Calu3 (cell line): ENCODE data around the gene MAP1LC3A. TPM values are rescaled to one million over a fixed set of nuclear protein-coding genes. Genes with fewer than 3 reads are reported as not detected.
A peak's percentile ranks its signal among the peaks of the same experiment; 100 is the strongest.

Experiments used
- BruUV-seq: library from RNA; stranded (reverse); fragments of 400-500 nt; replicated peaks from 2 replicates; lab custom pipeline; 2021; lab: Mats Ljungman, UMichigan
- CTCF ChIA-PET: fragments of 300-600 bp; sonication (Branson Sonifier 250); formaldehyde crosslinking; loops from one replicate; lab custom pipeline; 2022; ENCODE audit warnings: antibody characterized with exemption; lab: Charles Lee
- DNase-seq: peaks from one replicate; pipeline ENCODE4 v3.0.0; 2022
- H3K27ac Mint-ChIP-seq: one replicate; pipeline ENCODE4 v1.8.0; 2022; ENCODE audit warnings: mixed read lengths; ENCODE audit not compliant: unreplicated experiment
- H3K27me3 Mint-ChIP-seq: one replicate; pipeline ENCODE4 v1.8.0; 2022; ENCODE audit warnings: mixed read lengths; ENCODE audit not compliant: unreplicated experiment
- H3K36me3 Mint-ChIP-seq: one replicate; pipeline ENCODE4 v1.8.0; 2022; ENCODE audit warnings: mild to moderate bottlenecking, moderate library complexity, mixed read lengths; ENCODE audit not compliant: insufficient read depth, unreplicated experiment
- H3K4me1 Mint-ChIP-seq: one replicate; pipeline ENCODE4 v1.8.0; 2022; ENCODE audit warnings: mild to moderate bottlenecking, low read depth, mixed read lengths; ENCODE audit not compliant: unreplicated experiment
- H3K4me3 Mint-ChIP-seq: one replicate; pipeline ENCODE4 v1.8.0; 2022; ENCODE audit warnings: mild to moderate bottlenecking, low read depth, moderate library complexity, mixed read lengths; ENCODE audit not compliant: unreplicated experiment
- H3K9me3 Mint-ChIP-seq: one replicate; pipeline ENCODE4 v1.8.0; 2022; ENCODE audit warnings: low read depth, mixed read lengths; ENCODE audit not compliant: unreplicated experiment
- CTCF ChIP-seq: fragments of 200-600 bp; IDR thresholded peaks from one replicate; pipeline ENCODE4 v1.8.0; 2022; ENCODE audit warnings: antibody characterized with exemption; ENCODE audit not compliant: unreplicated experiment
- intact Hi-C: fragments of 100-400 bp; cut with micrococcal nuclease; formaldehyde crosslinking; loops from one replicate; pipeline ENCODE4 v1.10.0; 2022; ENCODE audit not compliant: unreplicated experiment
- total RNA-seq: library from RNA; stranded (reverse); gene quantifications from 2 replicates; pipeline ENCODE4 v1.2.3, GENCODE V29; 2022

MAP1LC3A gene
- total RNA-seq, 1 experiment from 2014 or later = 0.78 TPM

GRCh38 chr20:34549929-34550305, 8.6 kb upstream of the MAP1LC3A start:
- intact Hi-C loops = no loop called here
- TF ChIP-seq CTCF = no peak
- no peaks in the 10 kb centered on the region for H3K27me3 Mint-ChIP-seq
- no TSS peak for BruUV-seq
- DNase-seq = no peak
- peaks cover 11% of the 10 kb centered on the region for H3K36me3 Mint-ChIP-seq
- CTCF ChIA-PET = interaction anchor here (0.9 kb wide), 1 partner anchor 216 kb away, joined by 9 read pairs; no protein-coding TSS in a partner anchor
- H3K4me1 Mint-ChIP-seq = peaks cover 9% of the 10 kb centered on the region
- H3K4me3 Mint-ChIP-seq = no peak overlapping the region
- no peak overlapping the region for H3K27ac Mint-ChIP-seq
- no peaks in the 10 kb centered on the region for H3K9me3 Mint-ChIP-seq

- no TSS peak for BruUV-seq
- H3K27ac Mint-ChIP-seq = no peak overlapping the region
- no peak for TF ChIP-seq CTCF
- H3K27me3 Mint-ChIP-seq = no peaks in the 10 kb centered on the region
- H3K9me3 Mint-ChIP-seq = no peaks in the 10 kb centered on the region
- H3K4me3 Mint-ChIP-seq = no peak overlapping the region
- H3K4me1 Mint-ChIP-seq = peaks cover 17% of the 10 kb centered on the region
- CTCF ChIA-PET = interaction anchor here (1.1 kb wide), 1 partner anchor 14 kb away, joined by 3 read pairs; no protein-coding TSS in a partner anchor
- peaks cover 7% of the 10 kb centered on the region for H3K36me3 Mint-ChIP-seq
- intact Hi-C loops = no loop called here
- DNase-seq = no peak
These were observed 5.9 kb upstream of the MAP1LC3A start for GRCh38 chr20:34552569-34552968.

GRCh38 chr20:34553366-34553867, 5.1 kb upstream of the MAP1LC3A start:
- Mint-ChIP-seq H3K36me3 (peaks cover 5% of the 10 kb centered on the region), H3K4me1 (peaks cover 24% of the 10 kb centered on the region), H3K27ac (no peak overlapping the region), H3K9me3 (no peaks in the 10 kb centered on the region), H3K4me3 (no peak overlapping the region), H3K27me3 (no peaks in the 10 kb centered on the region)
- CTCF ChIA-PET = interaction anchor here (0.7 to 1.1 kb wide), 2 partner anchors 10 to 15 kb away, joined by 3 read pairs; no protein-coding TSS in a partner anchor
- intact Hi-C loops = no loop called here
- no TSS peak for BruUV-seq
- DNase-seq = no peak
- TF ChIP-seq CTCF = no peak

- CTCF ChIA-PET = interaction anchor here (0.6 kb wide), 1 partner anchor 33 kb away, joined by 4 read pairs; no protein-coding TSS in a partner anchor
- TF ChIP-seq CTCF = no peak
- BruUV-seq = no TSS peak
These were observed 590 bp upstream of the MAP1LC3A start for GRCh38 chr20:34557936-34558319.

More at GRCh38 chr20:34557936-34558319, 590 bp upstream of the MAP1LC3A start:
- peak overlapping the region; percentile 62 for H3K4me3 Mint-ChIP-seq
- H3K4me1 Mint-ChIP-seq = peaks cover 25% of the 10 kb centered on the region
- H3K9me3 Mint-ChIP-seq = no peaks in the 10 kb centered on the region
- peaks cover 19% of the 10 kb centered on the region for H3K36me3 Mint-ChIP-seq
- peak overlapping the region; percentile 1 for H3K27ac Mint-ChIP-seq
- no peak for DNase-seq
- no peaks in the 10 kb centered on the region for H3K27me3 Mint-ChIP-seq
- intact Hi-C loops = no loop called here
